GM23338 (cell line): ENCODE measurements around the gene CES3. TPM values are rescaled to one million over a fixed set of nuclear protein-coding genes. Genes with fewer than 3 reads are reported as not detected.

ENCODE experiments used
- ATAC-seq: fragments of 200-7000 bp; cut with Tn5 transposase; 3 replicates; pipeline ENCODE4 v1.9.1; 2020
- DNase-seq: peaks from one replicate; pipeline ENCODE4 v3.0.0-alpha.2; 2015; ENCODE audit warnings: low spot score
- H2AFZ ChIP-seq: fragments of 200-600 bp; sonication (generic); 2 replicates; pipeline ENCODE4 v1.8.0; 2016; ENCODE audit warnings: antibody characterized with exemption, mild to moderate bottlenecking, moderate library complexity
- H3F3A ChIP-seq: fragments of 200-600 bp; sonication (generic); replicated peaks from 2 replicates; pipeline ENCODE4 v1.8.0; 2017; ENCODE audit warnings: antibody characterized with exemption, mixed run types, low read depth
- H3K27ac ChIP-seq: fragments of 200-600 bp; sonication (generic); 2 replicates; pipeline ENCODE4 v1.6.1; 2016; ENCODE audit warnings: low read depth
- H3K27me3 ChIP-seq: fragments of 200-600 bp; sonication (generic); 2 replicates; pipeline ENCODE4 v1.8.0; 2016; ENCODE audit warnings: mild to moderate bottlenecking, mixed run types, moderate library complexity; ENCODE audit not compliant: insufficient read depth
- H3K36me3 ChIP-seq: fragments of 200-600 bp; sonication (generic); 2 replicates; pipeline ENCODE4 v1.8.0; 2016; ENCODE audit warnings: mild to moderate bottlenecking; ENCODE audit not compliant: insufficient read depth
- H3K4me1 ChIP-seq: fragments of 200-600 bp; sonication (generic); 2 replicates; pipeline ENCODE4 v1.8.0; 2016; ENCODE audit warnings: mild to moderate bottlenecking, moderate library complexity; ENCODE audit not compliant: insufficient read depth
- H3K4me2 ChIP-seq: fragments of 200-600 bp; sonication (generic); 2 replicates; pipeline ENCODE4 v1.7.1; 2017; ENCODE audit warnings: mixed run types
- H3K4me3 ChIP-seq: fragments of 200-600 bp; sonication (generic); 2 replicates; pipeline ENCODE4 v1.6.1; 2016; ENCODE audit warnings: mixed run types
- H3K79me2 ChIP-seq: fragments of 200-600 bp; sonication (generic); replicated peaks from 2 replicates; pipeline ENCODE4 v1.8.0; 2017; ENCODE audit warnings: mild to moderate bottlenecking; ENCODE audit not compliant: insufficient read depth
- H3K9me2 ChIP-seq: fragments of 200-600 bp; sonication (generic); 2 replicates; pipeline ENCODE4 v1.8.0; 2017; ENCODE audit not compliant: insufficient read depth
- H4K20me1 ChIP-seq: fragments of 200-600 bp; sonication (generic); replicated peaks from 2 replicates; pipeline ENCODE4 v1.8.0; 2017; ENCODE audit warnings: mild to moderate bottlenecking; ENCODE audit not compliant: insufficient read depth
- H3K27ac Mint-ChIP-seq: 2 replicates; pipeline ENCODE4 v1.8.0; 2020; ENCODE audit warnings: inconsistent platforms, mild to moderate bottlenecking, moderate library complexity, mixed read lengths
- H3K27me3 Mint-ChIP-seq: 3 replicates; pipeline ENCODE4 v1.8.0; 2022; ENCODE audit warnings: low read depth, mild to moderate bottlenecking, moderate library complexity, mixed read lengths, inconsistent platforms; ENCODE audit not compliant: insufficient read depth, poor library complexity
- H3K36me3 Mint-ChIP-seq: 3 replicates; pipeline ENCODE4 v1.8.0; 2021; ENCODE audit warnings: low read depth, mild to moderate bottlenecking, inconsistent platforms, moderate library complexity, mixed read lengths
- H3K4me1 Mint-ChIP-seq: 3 replicates; pipeline ENCODE4 v1.8.0; 2020; ENCODE audit warnings: mild to moderate bottlenecking, inconsistent platforms, mixed read lengths
- H3K4me3 Mint-ChIP-seq: 3 replicates; pipeline ENCODE4 v1.8.0; 2021; ENCODE audit warnings: moderate library complexity, mild to moderate bottlenecking, inconsistent platforms, mixed read lengths
- H3K9me3 Mint-ChIP-seq: 3 replicates; pipeline ENCODE4 v1.8.0; 2020; ENCODE audit warnings: moderate library complexity, mild to moderate bottlenecking, inconsistent platforms, mixed read lengths
- CREB1 ChIP-seq: fragments of 250-450 bp; sonication (Bioruptor Pico); IDR thresholded peaks from 2 replicates; pipeline ENCODE4 v1.5.0; 2020; ENCODE audit warnings: low read depth, mild to moderate bottlenecking, moderate library complexity
- EZH2 ChIP-seq: fragments of 200-600 bp; sonication (generic); IDR thresholded peaks from one replicate; pipeline ENCODE4 v1.8.0; 2017; ENCODE audit warnings: antibody characterized with exemption, mild to moderate bottlenecking, low read depth; ENCODE audit not compliant: unreplicated experiment
- EZH2phosphoT487 ChIP-seq: fragments of 200-600 bp; sonication (generic); IDR thresholded peaks from one replicate; pipeline ENCODE4 v1.8.1; 2018; ENCODE audit warnings: antibody characterized with exemption; ENCODE audit not compliant: unreplicated experiment
- JUNB ChIP-seq: IDR thresholded peaks from one replicate; pipeline ENCODE4 v1.6.1; 2016; ENCODE audit warnings: antibody characterized with exemption; ENCODE audit not compliant: unreplicated experiment
- NANOG ChIP-seq: IDR thresholded peaks from 2 replicates; pipeline ENCODE4 v1.6.1; 2016; ENCODE audit warnings: antibody characterized with exemption, borderline replicate concordance
- POLR2AphosphoS5 ChIP-seq: IDR thresholded peaks from 2 replicates; pipeline ENCODE4 v1.6.1; 2016; ENCODE audit warnings: antibody characterized with exemption, low read depth
- STAT1 ChIP-seq: IDR thresholded peaks from one replicate; pipeline ENCODE4 v1.6.1; 2016; ENCODE audit warnings: antibody characterized with exemption; ENCODE audit not compliant: unreplicated experiment
- ZNF114 ChIP-seq: fragments of 250-450 bp; sonication (Bioruptor Pico); IDR thresholded peaks from 2 replicates; pipeline ENCODE4 v1.5.0; 2020; ENCODE audit warnings: mild to moderate bottlenecking, moderate library complexity
- ZNF331 ChIP-seq: fragments of 250-450 bp; sonication (Bioruptor Pico); IDR thresholded peaks from 2 replicates; pipeline ENCODE4 v1.5.0; 2020; ENCODE audit warnings: low read depth, mild to moderate bottlenecking, moderate library complexity
- polyA plus RNA-seq: library from polyadenylated mRNA; unstranded; fragments of >200 nt; fragmentation: Nextera tagmentation; extraction: Ambion mirVana; gene quantifications from 2 replicates; pipeline ENCODE4 v1.2.1, GENCODE V29; 2016
- total RNA-seq: library from RNA; depleted of rRNA; stranded (reverse); fragments of >200 nt; shearing (Covaris generic); gene quantifications from 2 replicates; pipeline ENCODE4 v1.2.3, GENCODE V29; 2014
- TF ChIP-seq, protein P1 (sequence below): fragments of 250-450 bp; sonication (Bioruptor Pico); IDR thresholded peaks from 2 replicates; pipeline ENCODE4 v1.5.0; 2020; ENCODE audit warnings: mild to moderate bottlenecking, moderate library complexity
- TF ChIP-seq, protein P2 (sequence below): IDR thresholded peaks from one replicate; pipeline ENCODE4 v1.6.1; 2018; ENCODE audit warnings: antibody characterized with exemption; ENCODE audit not compliant: unreplicated experiment
- TF ChIP-seq, protein P3 (sequence below): IDR thresholded peaks from 2 replicates; pipeline ENCODE4 v1.6.1; 2016; ENCODE audit warnings: antibody characterized with exemption
- TF ChIP-seq, protein P4 (sequence below), 2 experiments: fragments of 200-600 bp in 1 of 2; sonication (generic) in 1 of 2; conservative IDR thresholded peaks; 2 replicates each; pipeline versions ENCODE4 v1.5.1 to v1.6.1; 2016 to 2017; ENCODE audit warnings: antibody characterized with exemption in 2 of 2, low read depth in 2 of 2, mild to moderate bottlenecking in 2 of 2, moderate library complexity in 1 of 2

The CES3 gene
- total and polyA plus RNA-seq, 2 experiments from 2014 or later: 0.55 to 1.0 TPM

DNA sequence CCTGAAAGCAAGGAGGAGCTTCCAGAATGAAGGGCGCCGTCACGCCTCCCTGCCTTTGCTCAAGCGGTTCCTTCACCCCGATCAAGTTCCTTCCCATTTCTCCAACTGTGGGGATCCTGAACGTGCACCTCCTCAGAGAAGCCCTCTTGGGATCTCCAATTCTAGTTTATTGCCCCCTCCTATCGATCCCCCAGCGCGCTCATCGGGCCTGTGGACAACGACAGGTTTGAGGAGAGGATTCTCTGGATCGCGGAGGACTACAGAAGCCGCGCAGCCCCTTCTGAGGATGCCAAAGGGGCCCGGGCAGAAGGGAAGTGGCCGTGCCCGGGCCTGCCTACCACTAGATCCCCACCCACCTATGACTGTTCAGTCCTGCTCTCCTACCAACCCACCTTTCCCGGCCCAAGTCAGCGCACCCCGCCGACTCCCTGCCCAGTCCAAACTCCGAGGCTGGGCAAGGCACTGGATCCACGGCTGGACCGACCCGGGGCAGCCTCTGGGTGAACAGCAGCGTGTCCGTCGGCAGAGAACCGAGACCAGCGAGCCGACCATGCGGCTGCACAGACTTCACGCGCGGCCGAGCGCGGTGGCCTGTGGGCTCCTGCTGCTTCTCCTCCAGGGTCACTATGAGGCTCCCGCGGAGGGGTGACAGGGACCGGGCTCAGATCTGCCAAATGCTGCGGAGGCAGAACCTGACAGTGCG lies 12.8 kb upstream of the CES3 start:
- H3K27ac ChIP-seq: no peak overlapping the region
- Mint-ChIP-seq H3K27me3 (peaks cover 39% of the 10 kb centered on the region), H3K9me3 (peaks cover 10% of the 10 kb centered on the region; the same call in 2 of the 3 replicates), H3K36me3 (0 out of 3 replicates have a peak, but pooled peaks cover 4% of the 10 kb centered on the region), H3K4me1 (no peaks in the 10 kb centered on the region; the same call in 2 of the 3 replicates), H3K27ac (no peak overlapping the region), H3K4me3 (peak overlapping the region; percentile 66)
- TF ChIP-seq STAT1 (no peak), JUNB (no peak), ZNF114 (no peak), CREB1 (CRISPR knock-in tag) (no peak), ZNF331 (no peak), EZH2 (peak; percentile 83), EZH2phosphoT487 (peak; percentile 36), POLR2AphosphoS5 (no peak), NANOG (no peak)
- TF ChIP-seq, protein P1, sequence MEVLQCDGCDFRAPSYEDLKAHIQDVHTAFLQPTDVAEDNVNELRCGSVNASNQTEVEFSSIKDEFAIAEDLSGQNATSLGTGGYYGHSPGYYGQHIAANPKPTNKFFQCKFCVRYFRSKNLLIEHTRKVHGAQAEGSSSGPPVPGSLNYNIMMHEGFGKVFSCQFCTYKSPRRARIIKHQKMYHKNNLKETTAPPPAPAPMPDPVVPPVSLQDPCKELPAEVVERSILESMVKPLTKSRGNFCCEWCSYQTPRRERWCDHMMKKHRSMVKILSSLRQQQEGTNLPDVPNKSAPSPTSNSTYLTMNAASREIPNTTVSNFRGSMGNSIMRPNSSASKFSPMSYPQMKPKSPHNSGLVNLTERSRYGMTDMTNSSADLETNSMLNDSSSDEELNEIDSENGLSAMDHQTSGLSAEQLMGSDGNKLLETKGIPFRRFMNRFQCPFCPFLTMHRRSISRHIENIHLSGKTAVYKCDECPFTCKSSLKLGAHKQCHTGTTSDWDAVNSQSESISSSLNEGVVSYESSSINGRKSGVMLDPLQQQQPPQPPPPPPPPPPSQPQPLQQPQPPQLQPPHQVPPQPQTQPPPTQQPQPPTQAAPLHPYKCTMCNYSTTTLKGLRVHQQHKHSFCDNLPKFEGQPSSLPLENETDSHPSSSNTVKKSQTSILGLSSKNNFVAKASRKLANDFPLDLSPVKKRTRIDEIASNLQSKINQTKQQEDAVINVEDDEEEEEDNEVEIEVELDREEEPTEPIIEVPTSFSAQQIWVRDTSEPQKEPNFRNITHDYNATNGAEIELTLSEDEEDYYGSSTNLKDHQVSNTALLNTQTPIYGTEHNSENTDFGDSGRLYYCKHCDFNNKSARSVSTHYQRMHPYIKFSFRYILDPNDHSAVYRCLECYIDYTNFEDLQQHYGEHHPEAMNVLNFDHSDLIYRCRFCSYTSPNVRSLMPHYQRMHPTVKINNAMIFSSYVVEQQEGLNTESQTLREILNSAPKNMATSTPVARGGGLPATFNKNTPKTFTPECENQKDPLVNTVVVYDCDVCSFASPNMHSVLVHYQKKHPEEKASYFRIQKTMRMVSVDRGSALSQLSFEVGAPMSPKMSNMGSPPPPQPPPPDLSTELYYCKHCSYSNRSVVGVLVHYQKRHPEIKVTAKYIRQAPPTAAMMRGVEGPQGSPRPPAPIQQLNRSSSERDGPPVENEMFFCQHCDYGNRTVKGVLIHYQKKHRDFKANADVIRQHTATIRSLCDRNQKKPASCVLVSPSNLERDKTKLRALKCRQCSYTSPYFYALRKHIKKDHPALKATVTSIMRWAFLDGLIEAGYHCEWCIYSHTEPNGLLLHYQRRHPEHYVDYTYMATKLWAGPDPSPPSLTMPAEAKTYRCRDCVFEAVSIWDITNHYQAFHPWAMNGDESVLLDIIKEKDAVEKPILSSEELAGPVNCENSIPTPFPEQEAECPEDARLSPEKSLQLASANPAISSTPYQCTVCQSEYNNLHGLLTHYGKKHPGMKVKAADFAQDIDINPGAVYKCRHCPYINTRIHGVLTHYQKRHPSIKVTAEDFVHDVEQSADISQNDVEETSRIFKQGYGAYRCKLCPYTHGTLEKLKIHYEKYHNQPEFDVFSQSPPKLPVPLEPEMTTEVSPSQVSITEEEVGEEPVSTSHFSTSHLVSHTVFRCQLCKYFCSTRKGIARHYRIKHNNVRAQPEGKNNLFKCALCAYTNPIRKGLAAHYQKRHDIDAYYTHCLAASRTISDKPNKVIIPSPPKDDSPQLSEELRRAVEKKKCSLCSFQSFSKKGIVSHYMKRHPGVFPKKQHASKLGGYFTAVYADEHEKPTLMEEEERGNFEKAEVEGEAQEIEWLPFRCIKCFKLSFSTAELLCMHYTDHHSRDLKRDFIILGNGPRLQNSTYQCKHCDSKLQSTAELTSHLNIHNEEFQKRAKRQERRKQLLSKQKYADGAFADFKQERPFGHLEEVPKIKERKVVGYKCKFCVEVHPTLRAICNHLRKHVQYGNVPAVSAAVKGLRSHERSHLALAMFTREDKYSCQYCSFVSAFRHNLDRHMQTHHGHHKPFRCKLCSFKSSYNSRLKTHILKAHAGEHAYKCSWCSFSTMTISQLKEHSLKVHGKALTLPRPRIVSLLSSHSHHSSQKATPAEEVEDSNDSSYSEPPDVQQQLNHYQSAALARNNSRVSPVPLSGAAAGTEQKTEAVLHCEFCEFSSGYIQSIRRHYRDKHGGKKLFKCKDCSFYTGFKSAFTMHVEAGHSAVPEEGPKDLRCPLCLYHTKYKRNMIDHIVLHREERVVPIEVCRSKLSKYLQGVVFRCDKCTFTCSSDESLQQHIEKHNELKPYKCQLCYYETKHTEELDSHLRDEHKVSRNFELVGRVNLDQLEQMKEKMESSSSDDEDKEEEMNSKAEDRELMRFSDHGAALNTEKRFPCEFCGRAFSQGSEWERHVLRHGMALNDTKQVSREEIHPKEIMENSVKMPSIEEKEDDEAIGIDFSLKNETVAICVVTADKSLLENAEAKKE (CRISPR knock-in tag): no peak
- TF ChIP-seq, protein P2, sequence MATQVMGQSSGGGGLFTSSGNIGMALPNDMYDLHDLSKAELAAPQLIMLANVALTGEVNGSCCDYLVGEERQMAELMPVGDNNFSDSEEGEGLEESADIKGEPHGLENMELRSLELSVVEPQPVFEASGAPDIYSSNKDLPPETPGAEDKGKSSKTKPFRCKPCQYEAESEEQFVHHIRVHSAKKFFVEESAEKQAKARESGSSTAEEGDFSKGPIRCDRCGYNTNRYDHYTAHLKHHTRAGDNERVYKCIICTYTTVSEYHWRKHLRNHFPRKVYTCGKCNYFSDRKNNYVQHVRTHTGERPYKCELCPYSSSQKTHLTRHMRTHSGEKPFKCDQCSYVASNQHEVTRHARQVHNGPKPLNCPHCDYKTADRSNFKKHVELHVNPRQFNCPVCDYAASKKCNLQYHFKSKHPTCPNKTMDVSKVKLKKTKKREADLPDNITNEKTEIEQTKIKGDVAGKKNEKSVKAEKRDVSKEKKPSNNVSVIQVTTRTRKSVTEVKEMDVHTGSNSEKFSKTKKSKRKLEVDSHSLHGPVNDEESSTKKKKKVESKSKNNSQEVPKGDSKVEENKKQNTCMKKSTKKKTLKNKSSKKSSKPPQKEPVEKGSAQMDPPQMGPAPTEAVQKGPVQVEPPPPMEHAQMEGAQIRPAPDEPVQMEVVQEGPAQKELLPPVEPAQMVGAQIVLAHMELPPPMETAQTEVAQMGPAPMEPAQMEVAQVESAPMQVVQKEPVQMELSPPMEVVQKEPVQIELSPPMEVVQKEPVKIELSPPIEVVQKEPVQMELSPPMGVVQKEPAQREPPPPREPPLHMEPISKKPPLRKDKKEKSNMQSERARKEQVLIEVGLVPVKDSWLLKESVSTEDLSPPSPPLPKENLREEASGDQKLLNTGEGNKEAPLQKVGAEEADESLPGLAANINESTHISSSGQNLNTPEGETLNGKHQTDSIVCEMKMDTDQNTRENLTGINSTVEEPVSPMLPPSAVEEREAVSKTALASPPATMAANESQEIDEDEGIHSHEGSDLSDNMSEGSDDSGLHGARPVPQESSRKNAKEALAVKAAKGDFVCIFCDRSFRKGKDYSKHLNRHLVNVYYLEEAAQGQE: no peak
- TF ChIP-seq, protein P3, sequence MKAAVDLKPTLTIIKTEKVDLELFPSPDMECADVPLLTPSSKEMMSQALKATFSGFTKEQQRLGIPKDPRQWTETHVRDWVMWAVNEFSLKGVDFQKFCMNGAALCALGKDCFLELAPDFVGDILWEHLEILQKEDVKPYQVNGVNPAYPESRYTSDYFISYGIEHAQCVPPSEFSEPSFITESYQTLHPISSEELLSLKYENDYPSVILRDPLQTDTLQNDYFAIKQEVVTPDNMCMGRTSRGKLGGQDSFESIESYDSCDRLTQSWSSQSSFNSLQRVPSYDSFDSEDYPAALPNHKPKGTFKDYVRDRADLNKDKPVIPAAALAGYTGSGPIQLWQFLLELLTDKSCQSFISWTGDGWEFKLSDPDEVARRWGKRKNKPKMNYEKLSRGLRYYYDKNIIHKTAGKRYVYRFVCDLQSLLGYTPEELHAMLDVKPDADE: no peak
- TF ChIP-seq, protein P4, sequence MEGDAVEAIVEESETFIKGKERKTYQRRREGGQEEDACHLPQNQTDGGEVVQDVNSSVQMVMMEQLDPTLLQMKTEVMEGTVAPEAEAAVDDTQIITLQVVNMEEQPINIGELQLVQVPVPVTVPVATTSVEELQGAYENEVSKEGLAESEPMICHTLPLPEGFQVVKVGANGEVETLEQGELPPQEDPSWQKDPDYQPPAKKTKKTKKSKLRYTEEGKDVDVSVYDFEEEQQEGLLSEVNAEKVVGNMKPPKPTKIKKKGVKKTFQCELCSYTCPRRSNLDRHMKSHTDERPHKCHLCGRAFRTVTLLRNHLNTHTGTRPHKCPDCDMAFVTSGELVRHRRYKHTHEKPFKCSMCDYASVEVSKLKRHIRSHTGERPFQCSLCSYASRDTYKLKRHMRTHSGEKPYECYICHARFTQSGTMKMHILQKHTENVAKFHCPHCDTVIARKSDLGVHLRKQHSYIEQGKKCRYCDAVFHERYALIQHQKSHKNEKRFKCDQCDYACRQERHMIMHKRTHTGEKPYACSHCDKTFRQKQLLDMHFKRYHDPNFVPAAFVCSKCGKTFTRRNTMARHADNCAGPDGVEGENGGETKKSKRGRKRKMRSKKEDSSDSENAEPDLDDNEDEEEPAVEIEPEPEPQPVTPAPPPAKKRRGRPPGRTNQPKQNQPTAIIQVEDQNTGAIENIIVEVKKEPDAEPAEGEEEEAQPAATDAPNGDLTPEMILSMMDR (conservative IDR thresholded peaks at IDR 0.05; ENCODE audit: low read depth in 2 of 2): no peak
- H3K79me2 ChIP-seq: no peaks in the 10 kb centered on the region
- DNase-seq (peak; percentile 27), ATAC-seq (peak; percentile 30)
- peaks cover 51% of the 10 kb centered on the region for H3K27me3 ChIP-seq
- H3K4me2 ChIP-seq: peak overlapping the region; percentile 87
- peak overlapping the region; percentile 60 for H3K4me3 ChIP-seq
- peak overlapping the region; percentile 98 for H2AFZ ChIP-seq
- no peaks in the 10 kb centered on the region for H3K36me3 ChIP-seq
- no peaks in the 10 kb centered on the region for H3F3A ChIP-seq
- H4K20me1 ChIP-seq: no peaks in the 10 kb centered on the region
- H3K4me1 ChIP-seq: peaks cover 3% of the 10 kb centered on the region; the same call in 1 of the 2 replicates
- no peaks in the 10 kb centered on the region for H3K9me2 ChIP-seq
